GM12878 (cell line): ENCODE measurements around the gene CCDC120. TPM values are rescaled to one million over a fixed set of nuclear protein-coding genes. Genes with fewer than 3 reads are reported as not detected.

Experiments used
- ATAC-seq: fragments of 200-7000 bp; cut with Tn5 transposase; 3 replicates; pipeline ENCODE4 v1.9.1; 2020; ENCODE audit warnings: mild to moderate bottlenecking, moderate library complexity
- BruUV-seq: library from RNA; stranded (reverse); fragments of 400-500 nt; replicated peaks from 2 replicates; lab custom pipeline; 2021; lab: Mats Ljungman, UMichigan
- CTCF ChIA-PET: fragments of 300-600 bp; sonication (Branson Sonifier 250); formaldehyde crosslinking; extraction: SDS; loops from one replicate; lab custom pipeline; 2021; ENCODE audit warnings: inconsistent platforms; lab: Yijun Ruan, JAX
- POLR2A ChIA-PET: fragments of 350-600 bp; formaldehyde crosslinking; extraction: SDS; loops from one replicate; lab custom pipeline; 2021; ENCODE audit warnings: inconsistent platforms; lab: Charles Lee
- RAD21 ChIA-PET: fragments of 300-600 bp; sonication (Branson Sonifier 250); formaldehyde crosslinking; loops from one replicate; lab custom pipeline; 2023; ENCODE audit warnings: antibody characterized with exemption; ENCODE audit not compliant: unreplicated experiment; lab: Charles Lee
- SMC1A ChIA-PET: fragments of 300-600 bp; sonication (Branson Sonifier 250); formaldehyde crosslinking; loops from one replicate; lab custom pipeline; 2023; ENCODE audit not compliant: unreplicated experiment, uncharacterized antibody; lab: Charles Lee
- DNase-seq: peaks from one replicate; pipeline ENCODE4 v3.0.0-alpha.2; 2011; ENCODE audit warnings: low read depth, low spot score
- FAIRE-seq: peaks from 3 replicates; lab custom pipeline; 2011; peaks lifted over from hg19 to GRCh38; lab: Jason Lieb, UNC
- H2AFZ ChIP-seq: 2 replicates; pipeline ENCODE4 v1.6.0; 2011; ENCODE audit warnings: low read depth, low read length, control low read depth; ENCODE audit not compliant: control insufficient read depth
- H3K27ac ChIP-seq: 2 replicates; pipeline ENCODE4 v1.5.1; 2011; ENCODE audit warnings: control low read depth; ENCODE audit not compliant: control insufficient read depth, insufficient read depth
- H3K27me3 ChIP-seq, 2 experiments: replicated peaks in 1 of 2; 2 replicates each; pipeline versions ENCODE4 v1.6.0 to v1.6.1; 2011; ENCODE audit warnings: low read length in 1 of 2; ENCODE audit not compliant: control insufficient read depth in 2 of 2, insufficient read depth in 2 of 2
- H3K36me3 ChIP-seq, 2 experiments: 2 replicates each; pipeline ENCODE4 v1.5.1; 2011; ENCODE audit warnings: low read length in 1 of 2; ENCODE audit not compliant: control insufficient read depth in 2 of 2, insufficient read depth in 2 of 2
- H3K4me1 ChIP-seq: 2 replicates; pipeline ENCODE4 v1.6.1; 2011; ENCODE audit warnings: mild to moderate bottlenecking, low read length, moderate library complexity, mixed read lengths; ENCODE audit not compliant: control insufficient read depth, insufficient read depth
- H3K4me2 ChIP-seq: 2 replicates; pipeline ENCODE4 v1.6.0; 2011; ENCODE audit warnings: control low read depth; ENCODE audit not compliant: control insufficient read depth, insufficient read depth
- H3K4me3 ChIP-seq: fragments of 200-600 bp; sonication (generic); 2 replicates; pipeline ENCODE4 v1.5.1; 2016
- H3K79me2 ChIP-seq: 2 replicates; pipeline ENCODE4 v1.6.0; 2011; ENCODE audit warnings: low read length; ENCODE audit not compliant: control insufficient read depth, insufficient read depth
- H3K9ac ChIP-seq: 2 replicates; pipeline ENCODE4 v1.8.0; 2011; ENCODE audit warnings: low read length, control low read depth, mixed read lengths; ENCODE audit not compliant: control insufficient read depth, insufficient read depth
- H3K9me3 ChIP-seq: replicated peaks from 3 replicates; pipeline ENCODE4 v1.5.1; 2011; ENCODE audit warnings: mild to moderate bottlenecking, low read length; ENCODE audit not compliant: control insufficient read depth, insufficient read depth
- H4K20me1 ChIP-seq: 2 replicates; pipeline ENCODE4 v1.6.0; 2011; ENCODE audit not compliant: control insufficient read depth, insufficient read depth
- BACH1 ChIP-seq: fragments of 450-650 bp; IDR thresholded peaks from 2 replicates; pipeline ENCODE4 v1.6.1; 2017; ENCODE audit warnings: mild to moderate bottlenecking, borderline replicate concordance
- BMI1 ChIP-seq: fragments of 450-650 bp; IDR thresholded peaks from 2 replicates; pipeline ENCODE4 v1.6.1; 2016; ENCODE audit warnings: mild to moderate bottlenecking, moderate library complexity, borderline replicate concordance
- SUPT20H ChIP-seq: IDR thresholded peaks from 2 replicates; pipeline ENCODE4 v1.6.1; 2011; ENCODE audit warnings: low read depth, mild to moderate bottlenecking, low read length, moderate library complexity, borderline replicate concordance; ENCODE audit not compliant: control insufficient read depth
- TBL1XR1 ChIP-seq: IDR thresholded peaks from 2 replicates; pipeline ENCODE4 v1.6.1; 2012; ENCODE audit warnings: low read depth, low read length, improper control_type of control experiment
- ZBTB11 ChIP-seq: fragments of 450-650 bp; formaldehyde crosslinking; IDR thresholded peaks from 2 replicates; pipeline ENCODE4 v1.5.0; 2022; ENCODE audit warnings: mild to moderate bottlenecking, missing genetic modification characterization
- WGBS: methylation state at CpG from one replicate; pipeline ENCODE4 v1.1.6; 2016; ENCODE audit warnings: low lambda C conversion rate; ENCODE audit not compliant: insufficient replicate concordance, insufficient coverage; ENCODE audit errors: missing lambda C conversion rate; 5-methylcytosine and 5-hydroxymethylcytosine counted together
- in situ Hi-C: fragments of 300-500 bp; cut with MboI; formaldehyde crosslinking; loops from 9 replicates; pipeline ENCODE4 v1.14.3; 2018; ENCODE audit warnings: mixed read lengths
- intact Hi-C: fragments of 100-400 bp; cut with micrococcal nuclease; formaldehyde crosslinking; loops from one replicate; pipeline ENCODE4 v1.14.2; 2022; ENCODE audit not compliant: unreplicated experiment
- polyA plus RNA-seq, 11 experiments: library from polyadenylated mRNA; depleted of rRNA in 4 of 11; unstranded in 6 of 11; stranded (reverse) in 5 of 11; fragments of >200 nt; fragmentation: Nextera tagmentation in 4 of 11; fragmentation: Illumina TruSeq in 1 of 11; extraction: Ambion mirVana in 4 of 11; extraction: Trizol in 1 of 11; gene quantifications; 1 replicate in 1 of 11; 2 replicates in 10 of 11; pipeline versions ENCODE4 v1.2.1 to v1.2.3, GENCODE V29; 2011 to 2016; ENCODE audit warnings: inconsistent platforms in 2 of 11, missing spikeins in 2 of 11, low read depth in 1 of 11
- total RNA-seq, 4 experiments: library from RNA; depleted of rRNA in 3 of 4; stranded (reverse); fragments of >200 nt in 3 of 4; fragmentation: Illumina TruSeq in 1 of 4; extraction: Trizol in 1 of 4; gene quantifications; 2 replicates each; pipeline versions ENCODE4 v1.2.1 to v1.2.3, GENCODE V29; 2013 to 2021

CCDC120 gene
- total and polyA plus RNA-seq, 10 of the 15 experiments (the other 5 are each of a cell fraction or from before 2014, with no cell fraction given), result 0.11 to 4.1 (median 0.76) TPM

GRCh38 chrX:49111791-49112190 lies 53.0 kb downstream of the CCDC120 start:
- FAIRE-seq, result no peak
- Histone ChIP-seq H3K9ac (no peak overlapping the region), H3K4me3 (no peak overlapping the region), H3K4me2 (no peak overlapping the region), H4K20me1 (no peaks in the 10 kb centered on the region), H3K9me3 (no peaks in the 10 kb centered on the region), H3K4me1 (no peaks in the 10 kb centered on the region), H3K79me2 (no peaks in the 10 kb centered on the region), H2AFZ (no peak overlapping the region), H3K27me3 (no peaks in the 10 kb centered on the region), H3K36me3 (peaks cover 1 to 5% of the 10 kb centered on the region in 2 experiments; a peak in 3 of 4 replicates), H3K27ac (no peak overlapping the region)
- intact Hi-C loops, result no loop called here
- ChIA-PET SMC1A (no interaction called here), POLR2A (interaction anchor here (0.6 kb wide), 1 partner anchor 1616 kb away, joined by 3 read pairs; no protein-coding TSS in a partner anchor), CTCF (no interaction called here), RAD21 (no interaction called here)
- no peak for DNase-seq
- no peak for ATAC-seq
- no peak for TF ChIP-seq SUPT20H
- TF ChIP-seq TBL1XR1, result no peak
- no peak for TF ChIP-seq ZBTB11
- no peak for TF ChIP-seq BMI1
- no peak for TF ChIP-seq BACH1
- no TSS peak for BruUV-seq
- WGBS, result 64% methylated on average over 3 of the region's 3 CpGs
- in situ Hi-C loops, result no loop called here
